DOHH2 (cell line): ENCODE data around the gene PIP4K2C.

Experiments used
- EZH2phosphoT487 ChIP-seq: fragments of 200-600 bp; sonication (generic); IDR thresholded peaks from 2 replicates; pipeline ENCODE4 v1.6.1; 2017; ENCODE audit warnings: borderline replicate concordance, mild to moderate bottlenecking, antibody characterized with exemption, low read length, moderate library complexity, mixed read lengths
- TF ChIP-seq, protein P1 (sequence below): fragments of 200-600 bp; sonication (generic); IDR thresholded peaks from one replicate; pipeline ENCODE4 v1.5.1; 2014; ENCODE audit warnings: antibody characterized with exemption, mild to moderate bottlenecking, low read depth, low read length; ENCODE audit not compliant: poor library complexity, severe bottlenecking

DNA sequence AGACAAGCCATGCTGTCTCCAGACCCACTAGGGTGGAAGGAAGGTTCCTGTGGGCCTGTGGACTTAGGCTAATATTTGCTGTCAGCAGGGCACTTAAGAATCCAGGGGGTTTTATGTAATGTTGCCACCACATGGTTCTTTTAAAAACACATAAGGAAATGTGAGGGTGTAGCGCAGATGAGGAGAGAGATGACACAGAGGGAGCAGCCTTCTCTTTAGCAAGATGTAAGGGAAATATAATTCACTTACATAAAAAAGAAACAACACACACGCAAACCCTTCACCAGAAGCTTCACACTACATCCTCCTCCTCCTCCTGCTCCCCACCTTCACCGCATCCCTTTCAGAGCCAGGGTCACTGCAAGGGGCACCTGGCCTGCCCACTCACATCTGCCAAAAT is 4.9 kb upstream of the PIP4K2C start:
- TF ChIP-seq, protein P1, sequence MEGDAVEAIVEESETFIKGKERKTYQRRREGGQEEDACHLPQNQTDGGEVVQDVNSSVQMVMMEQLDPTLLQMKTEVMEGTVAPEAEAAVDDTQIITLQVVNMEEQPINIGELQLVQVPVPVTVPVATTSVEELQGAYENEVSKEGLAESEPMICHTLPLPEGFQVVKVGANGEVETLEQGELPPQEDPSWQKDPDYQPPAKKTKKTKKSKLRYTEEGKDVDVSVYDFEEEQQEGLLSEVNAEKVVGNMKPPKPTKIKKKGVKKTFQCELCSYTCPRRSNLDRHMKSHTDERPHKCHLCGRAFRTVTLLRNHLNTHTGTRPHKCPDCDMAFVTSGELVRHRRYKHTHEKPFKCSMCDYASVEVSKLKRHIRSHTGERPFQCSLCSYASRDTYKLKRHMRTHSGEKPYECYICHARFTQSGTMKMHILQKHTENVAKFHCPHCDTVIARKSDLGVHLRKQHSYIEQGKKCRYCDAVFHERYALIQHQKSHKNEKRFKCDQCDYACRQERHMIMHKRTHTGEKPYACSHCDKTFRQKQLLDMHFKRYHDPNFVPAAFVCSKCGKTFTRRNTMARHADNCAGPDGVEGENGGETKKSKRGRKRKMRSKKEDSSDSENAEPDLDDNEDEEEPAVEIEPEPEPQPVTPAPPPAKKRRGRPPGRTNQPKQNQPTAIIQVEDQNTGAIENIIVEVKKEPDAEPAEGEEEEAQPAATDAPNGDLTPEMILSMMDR = no peak
- no peak for TF ChIP-seq EZH2phosphoT487
